HepG2 (cell line): ENCODE data around the gene CCDC117. TPM values are rescaled to one million over a fixed set of nuclear protein-coding genes. Genes with fewer than 3 reads are reported as not detected.

Experiments used
- ATF2 ChIP-seq: sonication (generic); formaldehyde crosslinking; IDR thresholded peaks from 2 replicates; pipeline ENCODE4 v1.4.0; 2020; ENCODE audit warnings: missing genetic modification reagents
- CREBL2 ChIP-seq: sonication (generic); formaldehyde crosslinking; IDR thresholded peaks from 2 replicates; pipeline ENCODE4 v1.8.1; 2023; ENCODE audit warnings: missing genetic modification reagents, mild to moderate bottlenecking, borderline replicate concordance
- FOXK1 ChIP-seq: sonication (generic); formaldehyde crosslinking; IDR thresholded peaks from 2 replicates; pipeline ENCODE4 v1.4.0; 2020; ENCODE audit warnings: low read depth, missing genetic modification reagents, borderline replicate concordance
- KLF15 ChIP-seq: sonication (generic); formaldehyde crosslinking; IDR thresholded peaks from 2 replicates; pipeline ENCODE4 v1.8.1; 2023; ENCODE audit warnings: borderline replicate concordance, mild to moderate bottlenecking, inconsistent platforms, missing genetic modification reagents, mixed read lengths
- SIN3B ChIP-seq: fragments of 150-350 bp; IDR thresholded peaks from 2 replicates; pipeline ENCODE4 v1.6.1; 2014; ENCODE audit warnings: low read length
- ZFP41 ChIP-seq: sonication (generic); formaldehyde crosslinking; IDR thresholded peaks from 2 replicates; pipeline ENCODE4 v1.4.0; 2020; ENCODE audit warnings: mild to moderate bottlenecking, missing genetic modification reagents, borderline replicate concordance
- ZHX1 ChIP-seq: sonication (generic); formaldehyde crosslinking; IDR thresholded peaks from 2 replicates; pipeline ENCODE4 v1.8.1; 2022; ENCODE audit warnings: low read depth, mild to moderate bottlenecking, missing genetic modification reagents
- ZMAT3 ChIP-seq: sonication (generic); formaldehyde crosslinking; conservative IDR thresholded peaks from 2 replicates; pipeline ENCODE4 v1.7.0; 2021; ENCODE audit warnings: missing genetic modification reagents
- ZNF251 ChIP-seq: sonication (generic); formaldehyde crosslinking; IDR thresholded peaks from 2 replicates; pipeline ENCODE4 v1.9.0; 2021; ENCODE audit warnings: mild to moderate bottlenecking, missing genetic modification reagents
- ZNF333 ChIP-seq: sonication (generic); formaldehyde crosslinking; IDR thresholded peaks from 2 replicates; pipeline ENCODE4 v1.4.0; 2020; ENCODE audit warnings: mild to moderate bottlenecking, missing genetic modification reagents, borderline replicate concordance
- ZNF431 ChIP-seq: sonication (generic); formaldehyde crosslinking; IDR thresholded peaks from 2 replicates; pipeline ENCODE4 v1.9.0; 2022; ENCODE audit warnings: missing genetic modification reagents, low read depth, mild to moderate bottlenecking, borderline replicate concordance
- ZNF549 ChIP-seq: sonication (generic); formaldehyde crosslinking; IDR thresholded peaks from 2 replicates; pipeline ENCODE4 v1.5.0; 2020; ENCODE audit warnings: missing genetic modification reagents
- ZNF589 ChIP-seq: sonication (generic); formaldehyde crosslinking; conservative IDR thresholded peaks from 2 replicates; pipeline ENCODE4 v1.8.0; 2022; ENCODE audit warnings: mild to moderate bottlenecking, moderate library complexity, missing genetic modification reagents
- ZNF691 ChIP-seq: sonication (generic); formaldehyde crosslinking; IDR thresholded peaks from 2 replicates; pipeline ENCODE4 v1.4.0; 2020; ENCODE audit warnings: missing genetic modification reagents, low read depth, mild to moderate bottlenecking, borderline replicate concordance
- ZNF775 ChIP-seq: sonication (generic); formaldehyde crosslinking; IDR thresholded peaks from 2 replicates; pipeline ENCODE4 v1.4.0; 2020; ENCODE audit warnings: missing genetic modification reagents, mild to moderate bottlenecking, moderate library complexity, borderline replicate concordance
- ZZZ3 ChIP-seq: sonication (generic); formaldehyde crosslinking; IDR thresholded peaks from 2 replicates; pipeline ENCODE4 v1.4.0; 2020; ENCODE audit warnings: missing genetic modification reagents, mild to moderate bottlenecking, borderline replicate concordance
- polyA plus RNA-seq, 8 experiments: library from polyadenylated mRNA; depleted of rRNA in 3 of 8; stranded (reverse) in 7 of 8; unstranded in 1 of 8; fragments of >200 nt; fragmentation: Illumina TruSeq in 4 of 8; extraction: Trizol in 4 of 8; gene quantifications; 2 replicates each; pipeline versions ENCODE4 v1.2.1 to v1.2.3, GENCODE V29; 2011 to 2016; ENCODE audit warnings: low read depth in 4 of 8, missing spikeins in 1 of 8, mixed read lengths in 1 of 8; ENCODE audit not compliant: insufficient read depth in 1 of 8
- total RNA-seq, 5 experiments: library from RNA; depleted of rRNA; stranded (reverse); fragments of >200 nt; fragmentation: Illumina TruSeq; extraction: Trizol; gene quantifications; 2 replicates each; pipeline ENCODE4 v1.2.3, GENCODE V29; 2016; ENCODE audit warnings: low read depth in 1 of 5
- TF ChIP-seq, protein P1 (sequence below): sonication (generic); formaldehyde crosslinking; IDR thresholded peaks from 2 replicates; pipeline ENCODE4 v1.8.0; 2022; ENCODE audit warnings: missing genetic modification reagents, low read depth, mild to moderate bottlenecking, borderline replicate concordance
- TF ChIP-seq, protein P2 (sequence below): sonication (generic); formaldehyde crosslinking; IDR thresholded peaks from 2 replicates; pipeline ENCODE4 v1.5.0; 2020; ENCODE audit warnings: mild to moderate bottlenecking, missing genetic modification reagents, moderate library complexity

Gene CCDC117
- total and polyA plus RNA-seq, 2 of the 13 experiments (the other 11 are each of a cell fraction or from before 2014, with no cell fraction given): 12.6 to 34.2 TPM

GRCh38 chr22:28819253-28820096 lies 47.0 kb downstream of the CCDC117 start (continued):
- TF ChIP-seq CREBL2 (CRISPR knock-in tag): no peak
- TF ChIP-seq, protein P1, sequence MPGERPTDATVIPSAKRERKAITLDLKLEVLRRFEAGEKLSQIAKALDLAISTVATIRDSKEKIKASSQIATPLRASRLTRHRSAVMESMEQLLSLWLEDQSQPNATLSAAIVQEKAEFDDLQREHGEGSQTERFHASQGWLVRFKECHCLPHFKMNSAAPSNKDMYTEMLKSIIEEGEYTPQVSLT (CRISPR knock-in tag): no peak
- peak; percentile 45; the same call in 1 of the 2 replicates for TF ChIP-seq ZNF691 (CRISPR knock-in tag)
- no peak for TF ChIP-seq ZHX1 (CRISPR knock-in tag)
- TF ChIP-seq ZZZ3 (CRISPR knock-in tag): 0 out of 2 replicates have a peak, but pooled peaks have one; percentile 46
- no peak for TF ChIP-seq ZNF775 (CRISPR knock-in tag)
- no peak for TF ChIP-seq ZNF333
- TF ChIP-seq ZNF431 (CRISPR knock-in tag): 0 out of 2 replicates have a peak, but pooled peaks have one; percentile 26
- peak; percentile 81 for TF ChIP-seq ATF2 (CRISPR knock-in tag)
- no peak for TF ChIP-seq FOXK1 (CRISPR knock-in tag)
- no peak for TF ChIP-seq ZFP41 (CRISPR knock-in tag)
- TF ChIP-seq, protein P2, sequence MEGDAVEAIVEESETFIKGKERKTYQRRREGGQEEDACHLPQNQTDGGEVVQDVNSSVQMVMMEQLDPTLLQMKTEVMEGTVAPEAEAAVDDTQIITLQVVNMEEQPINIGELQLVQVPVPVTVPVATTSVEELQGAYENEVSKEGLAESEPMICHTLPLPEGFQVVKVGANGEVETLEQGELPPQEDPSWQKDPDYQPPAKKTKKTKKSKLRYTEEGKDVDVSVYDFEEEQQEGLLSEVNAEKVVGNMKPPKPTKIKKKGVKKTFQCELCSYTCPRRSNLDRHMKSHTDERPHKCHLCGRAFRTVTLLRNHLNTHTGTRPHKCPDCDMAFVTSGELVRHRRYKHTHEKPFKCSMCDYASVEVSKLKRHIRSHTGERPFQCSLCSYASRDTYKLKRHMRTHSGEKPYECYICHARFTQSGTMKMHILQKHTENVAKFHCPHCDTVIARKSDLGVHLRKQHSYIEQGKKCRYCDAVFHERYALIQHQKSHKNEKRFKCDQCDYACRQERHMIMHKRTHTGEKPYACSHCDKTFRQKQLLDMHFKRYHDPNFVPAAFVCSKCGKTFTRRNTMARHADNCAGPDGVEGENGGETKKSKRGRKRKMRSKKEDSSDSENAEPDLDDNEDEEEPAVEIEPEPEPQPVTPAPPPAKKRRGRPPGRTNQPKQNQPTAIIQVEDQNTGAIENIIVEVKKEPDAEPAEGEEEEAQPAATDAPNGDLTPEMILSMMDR (CRISPR knock-in tag): no peak
- no peak for TF ChIP-seq ZNF251 (CRISPR knock-in tag)
- no peak for TF ChIP-seq SIN3B
- no peak for TF ChIP-seq ZNF549 (CRISPR knock-in tag)
- no peak for TF ChIP-seq KLF15 (CRISPR knock-in tag)
- TF ChIP-seq ZMAT3 (CRISPR knock-in tag): no peak
- no peak for TF ChIP-seq ZNF589
